ENCODE results near the gene SFN.

DNA sequence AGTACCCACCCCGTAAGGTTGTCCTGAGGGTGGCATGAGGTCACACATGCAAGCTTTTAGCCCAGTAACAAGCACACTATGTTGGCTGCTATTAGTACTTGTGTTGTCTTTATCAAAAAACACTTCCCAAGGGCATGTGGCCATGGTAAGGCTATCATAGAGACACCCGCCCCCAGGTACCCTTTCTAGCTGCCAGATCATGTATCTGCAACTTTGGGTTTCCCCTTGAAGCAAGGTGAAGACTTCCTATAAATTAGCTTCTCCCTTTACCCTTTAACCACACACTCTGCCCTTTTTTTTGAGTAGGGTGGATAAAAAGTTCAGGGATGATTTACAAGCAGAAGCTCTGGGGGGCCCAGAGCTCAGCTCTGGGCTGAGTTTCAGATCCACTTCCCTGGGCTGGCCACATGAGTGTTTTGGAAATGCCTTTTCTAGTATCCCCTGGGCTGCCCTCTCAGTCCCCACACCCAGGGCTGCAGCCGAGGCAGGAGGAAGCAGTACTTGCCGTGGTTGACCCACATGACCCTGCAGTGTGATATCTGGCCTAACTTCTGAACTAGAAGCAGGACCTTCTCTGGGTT lies 34.4 kb upstream of the SFN start:
- TF ChIP-seq GATA2 (IDR thresholded peaks at IDR 0.05; ENCODE audit: low read depth, low read length) (no peak), GATA3 (IDR thresholded peaks at IDR 0.05; ENCODE audit: low read depth, low read length) (no peak)

Data from SH-SY5Y (cell line).